Ramos (cell line): Measurements from ENCODE around the gene PPP1R1C.

Experiments used
- in situ Hi-C: fragments of 300-500 bp; cut with MboI; formaldehyde crosslinking; loops from one replicate; pipeline ENCODE4 v1.14.3; 2022; ENCODE audit warnings: low sequenced_read_pairs; ENCODE audit not compliant: unreplicated experiment

PPP1R1C gene

DNA sequence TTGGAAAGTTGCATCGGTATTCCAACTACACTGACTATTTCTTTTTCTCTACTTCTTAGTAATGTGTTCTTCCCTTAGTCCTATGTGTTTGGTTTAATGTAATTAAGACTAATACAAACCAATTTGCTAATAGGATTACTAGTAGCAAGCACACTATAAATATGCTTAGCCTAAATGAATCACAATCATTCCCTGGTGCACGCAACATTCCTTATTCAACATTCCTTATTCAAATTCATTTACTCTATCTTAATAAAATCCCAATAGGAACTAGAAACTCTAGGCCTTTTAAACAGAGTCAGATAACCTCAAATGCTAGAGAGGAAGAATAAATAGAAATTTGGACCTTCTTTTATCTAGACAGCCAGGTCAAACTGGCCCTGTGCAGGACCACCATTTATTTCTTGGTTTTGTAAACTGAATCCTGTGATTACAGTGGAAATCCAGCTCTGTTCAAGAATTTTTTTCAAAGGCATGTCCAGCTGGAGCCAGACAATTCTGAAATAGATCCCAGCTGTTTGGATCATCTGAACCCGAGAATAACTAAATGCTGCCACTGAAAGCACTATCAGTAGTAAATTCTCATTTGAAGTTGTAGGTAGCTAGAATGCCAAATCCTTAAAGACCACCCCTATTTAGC lies 103.1 kb downstream of the PPP1R1C start:
- in situ Hi-C loops: no loop called here

DNA sequence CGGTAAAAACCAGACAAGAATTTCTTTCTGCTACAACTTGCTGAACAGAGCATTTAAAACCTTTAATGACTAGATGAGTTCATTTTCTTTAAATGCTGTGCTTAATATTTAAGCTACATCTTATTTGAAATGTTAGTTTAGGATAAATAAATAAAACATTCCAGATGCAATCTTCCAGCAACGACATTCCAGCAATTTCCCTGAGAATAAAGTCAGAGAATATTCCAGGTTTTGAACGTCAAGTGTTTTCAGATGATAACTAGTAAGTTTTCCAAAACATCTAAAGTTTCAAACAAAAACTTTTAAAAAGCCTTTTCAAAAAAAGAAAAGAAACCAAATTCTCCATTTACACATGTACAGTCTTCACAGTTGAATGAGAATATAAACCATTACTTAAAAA lies 104.8 kb downstream of the PPP1R1C start:
- in situ Hi-C loops: no loop called here

DNA sequence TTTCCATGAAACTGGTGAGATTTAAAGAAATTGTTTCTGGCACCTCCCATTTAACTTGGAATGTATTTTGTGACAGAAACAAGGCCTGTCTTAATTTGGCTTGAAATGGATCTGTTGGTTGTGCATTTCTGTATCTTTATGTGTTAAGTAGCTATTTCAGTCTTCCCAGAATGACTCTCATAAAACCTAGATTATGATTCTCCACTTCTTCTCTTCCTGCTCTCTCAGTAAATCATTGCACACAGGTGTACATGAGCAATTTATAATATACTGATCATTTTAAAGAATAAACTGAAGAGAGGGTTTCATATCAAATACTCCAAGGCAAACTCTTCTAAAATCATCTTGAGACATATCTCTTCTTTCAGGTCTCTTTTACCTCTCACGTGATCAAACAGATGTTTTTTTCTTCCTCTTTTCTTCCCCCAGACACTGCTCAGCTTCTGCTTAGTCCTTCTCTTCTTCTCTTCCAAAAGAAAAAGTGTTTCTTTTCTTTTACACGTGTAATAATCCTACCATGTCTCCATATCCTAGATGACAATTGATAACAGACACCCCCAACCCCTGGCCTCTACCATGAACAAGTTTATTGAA lies 112.0 kb downstream of the PPP1R1C start:
- in situ Hi-C loops: no loop called here

DNA sequence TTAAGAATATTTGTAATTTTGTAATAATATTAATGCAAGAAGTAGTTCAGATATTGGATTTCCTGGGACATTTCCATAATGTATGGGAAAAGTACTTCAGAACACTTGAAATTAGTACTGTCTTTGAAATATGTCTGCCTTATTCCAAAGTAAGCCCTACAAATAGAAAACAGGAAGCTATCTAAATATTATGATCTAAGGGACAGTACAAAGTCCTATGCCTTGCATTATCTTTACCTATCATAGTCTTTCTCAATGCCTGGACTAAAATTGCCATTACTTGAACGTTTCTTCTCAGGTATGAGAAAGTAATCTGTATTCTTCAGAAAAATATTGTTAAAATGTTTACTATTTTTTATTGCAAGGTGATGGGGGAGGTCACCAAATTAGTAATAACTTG lies 113.0 kb downstream of the PPP1R1C start:
- in situ Hi-C loops: no loop called here

DNA sequence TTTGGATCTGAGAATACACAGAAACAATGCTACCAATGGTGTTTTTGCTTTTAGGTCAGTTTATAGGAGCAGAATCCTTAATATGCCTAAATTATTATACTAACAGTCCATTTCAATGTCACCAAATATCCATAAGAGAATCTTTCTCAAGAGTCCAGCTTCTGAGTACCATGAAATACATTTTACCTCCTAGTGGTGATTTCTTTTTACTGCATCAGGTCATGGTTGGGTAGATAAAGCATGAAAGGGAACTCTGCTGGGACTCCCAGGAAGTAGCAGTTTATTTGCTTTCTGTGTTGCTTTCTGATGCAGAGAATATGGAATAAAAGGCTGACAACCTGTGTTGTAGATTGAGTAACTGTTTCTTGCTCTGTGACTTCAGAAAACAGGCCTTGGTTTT lies 115.6 kb downstream of the PPP1R1C start:
- in situ Hi-C loops: no loop called here

DNA sequence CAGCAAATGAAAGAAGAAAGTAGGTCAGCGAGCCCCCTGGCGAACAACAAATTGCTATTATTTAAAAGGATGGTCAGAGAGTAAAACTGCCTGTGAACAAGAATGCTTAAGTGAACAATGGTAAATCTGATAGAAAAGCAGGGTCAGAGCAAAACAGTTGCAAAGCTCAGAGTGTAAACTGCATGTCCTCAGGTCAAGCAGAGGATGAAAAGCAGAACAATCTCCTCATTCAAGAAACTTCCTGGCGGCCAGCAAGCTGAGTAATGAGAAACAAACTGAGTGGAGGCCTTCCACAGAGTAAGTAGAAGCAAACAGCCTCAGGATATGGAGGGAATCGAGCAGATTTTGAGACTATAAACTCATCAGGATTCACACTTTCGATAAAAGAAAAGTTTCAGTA lies 117.9 kb downstream of the PPP1R1C start:
- in situ Hi-C loops: no loop called here

DNA sequence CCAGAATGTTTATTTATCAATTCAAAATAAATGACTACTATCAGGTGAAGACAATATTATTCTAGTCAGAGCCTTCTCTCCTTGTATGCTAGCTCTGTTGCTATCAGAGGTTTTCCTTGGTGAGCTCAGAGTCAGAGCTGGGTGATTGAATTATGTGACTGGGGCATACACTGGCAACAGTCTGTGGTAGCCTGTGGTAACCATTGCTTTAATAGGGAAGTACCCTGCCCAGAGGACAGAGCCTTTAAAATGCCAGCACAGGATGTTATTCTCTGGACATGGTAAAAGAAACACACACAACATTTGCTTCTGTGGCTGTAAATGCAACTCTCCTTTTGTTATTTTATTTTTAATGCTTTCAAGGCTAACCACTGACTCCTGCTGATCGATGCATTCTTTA lies 124.7 kb downstream of the PPP1R1C start:
- in situ Hi-C loops: no loop called here

DNA sequence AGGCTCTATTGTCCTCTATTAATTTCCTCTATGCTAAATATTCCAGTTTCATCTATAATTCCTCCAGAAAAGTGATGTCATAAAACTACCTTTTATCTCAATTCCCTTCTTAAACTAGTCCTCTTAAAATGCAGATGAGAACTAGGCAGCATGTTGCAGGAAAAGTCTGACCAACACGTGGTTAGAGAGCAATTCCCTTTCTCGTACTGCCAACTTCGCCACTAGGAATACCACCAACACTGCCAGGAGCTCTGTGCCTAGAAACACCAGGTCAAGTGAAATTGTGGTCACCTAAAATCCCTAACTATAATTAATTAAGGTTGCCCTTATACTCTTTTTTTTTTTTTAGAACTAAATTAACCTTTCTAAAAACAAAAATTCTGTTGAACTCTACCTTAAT lies 127.7 kb downstream of the PPP1R1C start:
- in situ Hi-C loops: no loop called here

DNA sequence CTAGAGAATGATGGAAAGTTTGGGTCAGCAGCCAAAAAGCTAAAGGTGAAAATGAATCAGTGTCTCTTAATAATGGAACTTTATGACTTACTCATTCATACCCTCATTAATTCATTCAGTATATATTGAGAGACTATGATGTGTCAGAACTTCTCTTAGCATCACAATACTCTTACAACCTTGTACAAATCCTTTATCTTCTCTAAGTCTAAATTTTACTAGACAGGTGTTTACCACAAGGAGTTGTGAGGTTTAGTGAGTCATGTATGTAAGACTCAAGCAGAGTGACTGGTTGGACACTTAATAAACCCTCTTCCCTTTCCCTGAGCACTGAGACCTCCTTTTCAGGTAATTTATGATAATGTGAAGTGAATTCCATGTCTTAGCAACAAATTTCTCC lies 129.6 kb downstream of the PPP1R1C start:
- in situ Hi-C loops: no loop called here

DNA sequence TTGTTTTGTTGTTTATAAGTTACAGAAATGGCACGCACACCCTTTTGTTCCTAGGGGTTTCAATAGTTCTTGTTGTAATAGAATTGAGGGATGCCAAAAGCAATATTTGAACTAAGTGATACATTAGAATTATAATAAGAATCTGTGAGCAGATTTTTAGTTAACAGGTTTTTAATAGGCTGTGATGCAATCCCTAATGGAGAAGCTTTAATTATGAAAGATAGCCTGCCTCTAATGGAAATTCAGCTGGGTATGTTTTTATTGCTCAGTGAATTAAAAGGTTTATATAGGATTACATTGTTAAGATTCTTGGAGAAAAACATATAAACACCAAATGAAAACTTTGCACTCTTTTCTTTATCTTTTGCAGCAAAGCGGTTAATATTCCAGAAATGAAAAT lies 131.1 kb downstream of the PPP1R1C start:
- in situ Hi-C loops: no loop called here

DNA sequence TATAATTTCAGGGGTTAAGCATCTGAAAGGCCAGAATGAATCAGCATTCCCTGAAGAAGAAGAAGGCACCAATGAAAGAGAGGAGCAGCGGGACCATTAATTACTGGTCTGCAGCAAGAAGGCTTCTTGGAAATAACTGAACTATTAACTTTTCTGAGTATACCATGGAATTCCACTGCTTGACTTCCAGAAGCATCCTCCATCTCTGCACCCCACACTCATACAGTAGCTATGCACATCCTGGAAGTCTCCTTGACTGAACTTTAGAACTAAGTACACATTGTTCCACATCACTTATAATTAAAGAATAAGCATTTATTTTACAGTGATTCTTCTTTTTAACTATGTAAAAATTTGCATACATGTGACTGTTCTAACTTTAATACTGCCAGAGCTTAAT lies 131.5 kb downstream of the PPP1R1C start:
- in situ Hi-C loops: no loop called here

DNA sequence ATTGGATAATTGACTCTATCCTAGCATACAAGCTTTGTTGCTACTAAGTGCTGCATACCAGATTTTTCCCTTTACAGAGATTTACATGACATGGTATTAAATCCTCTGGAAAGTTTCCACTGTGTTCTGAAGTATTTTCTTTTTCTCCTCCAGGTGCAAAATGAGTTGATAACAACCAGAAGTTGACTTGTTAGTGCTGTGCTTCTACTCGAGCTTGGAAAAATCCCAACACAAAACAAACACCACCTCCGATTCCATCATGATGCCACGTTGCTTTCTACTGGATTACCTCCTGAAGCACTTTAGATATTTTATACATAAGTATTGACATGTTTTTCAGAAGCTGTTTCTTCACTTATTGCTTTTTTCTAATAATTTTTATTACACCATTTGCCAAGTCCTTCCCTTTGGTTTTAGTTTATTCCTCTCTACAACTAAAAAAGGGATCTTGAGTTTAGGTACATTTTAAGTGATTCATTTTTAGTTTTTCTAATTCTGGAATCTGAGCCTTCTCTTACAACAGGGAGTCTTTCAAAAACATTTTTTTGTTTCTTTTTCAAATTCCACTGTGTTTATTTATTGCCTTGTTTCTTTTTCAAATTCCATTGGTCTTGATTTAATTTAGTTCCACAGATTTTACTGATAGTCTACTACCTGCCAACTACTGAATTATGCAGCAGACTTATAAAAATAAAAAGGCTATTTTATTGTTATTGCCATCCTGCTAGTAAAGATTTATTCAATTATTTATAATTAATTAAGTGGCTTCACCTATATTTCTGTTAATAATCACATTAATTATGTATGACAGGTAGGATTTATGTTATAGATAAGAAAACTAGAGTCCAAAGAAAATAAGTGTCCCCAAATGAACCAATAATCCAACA lies 143.4 kb downstream of the PPP1R1C start:
- in situ Hi-C loops: no loop called here

DNA sequence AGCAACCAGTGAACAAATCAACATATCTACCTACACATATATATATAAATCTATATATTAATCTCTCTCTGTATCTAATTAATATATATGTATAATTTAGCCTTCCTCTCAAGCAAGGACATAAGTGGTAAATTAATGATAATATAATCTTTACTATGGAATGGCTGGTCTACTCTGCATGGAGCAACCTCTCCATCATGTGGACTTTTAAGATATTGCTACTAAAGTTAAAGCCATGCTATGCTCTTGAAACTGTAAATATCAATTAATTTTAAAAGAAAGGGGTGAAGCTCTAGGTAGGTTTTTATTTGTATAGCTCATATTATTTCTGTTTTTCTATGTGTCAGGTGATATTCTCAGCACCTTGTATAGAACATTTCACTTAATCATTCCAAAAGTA lies 147.0 kb downstream of the PPP1R1C start:
- in situ Hi-C loops: no loop called here

DNA sequence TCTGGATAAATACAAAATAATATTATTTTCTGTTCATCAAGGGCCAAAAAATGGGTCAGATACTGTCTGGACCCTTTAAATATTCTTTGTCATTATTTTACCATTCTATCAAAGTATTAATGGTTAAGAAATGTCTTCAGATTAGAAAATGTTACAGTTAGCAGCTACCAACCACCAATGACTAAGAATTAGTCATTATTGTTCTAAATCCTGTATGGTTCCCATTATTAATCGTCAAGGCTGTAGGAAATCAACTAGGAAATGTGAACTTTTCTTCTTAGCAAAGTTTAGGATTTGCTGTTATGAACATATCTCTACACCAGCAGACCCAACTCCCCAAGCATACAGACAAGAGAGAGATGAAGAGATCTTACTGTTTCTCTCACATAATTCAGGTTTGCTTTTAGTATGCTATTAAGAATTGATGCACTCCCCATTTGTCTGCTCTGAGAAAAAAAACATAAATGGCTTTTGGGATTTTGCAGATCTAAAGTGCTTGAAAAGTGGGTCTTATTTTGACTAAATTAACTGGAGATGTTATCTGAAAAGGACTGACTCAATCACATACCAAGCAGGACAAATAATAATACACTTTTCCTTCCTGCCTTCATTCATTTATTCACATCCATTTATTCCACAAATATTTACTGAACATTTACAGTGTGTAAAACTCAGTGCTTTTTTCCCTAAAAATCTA lies 147.7 kb downstream of the PPP1R1C start:
- in situ Hi-C loops: no loop called here

DNA sequence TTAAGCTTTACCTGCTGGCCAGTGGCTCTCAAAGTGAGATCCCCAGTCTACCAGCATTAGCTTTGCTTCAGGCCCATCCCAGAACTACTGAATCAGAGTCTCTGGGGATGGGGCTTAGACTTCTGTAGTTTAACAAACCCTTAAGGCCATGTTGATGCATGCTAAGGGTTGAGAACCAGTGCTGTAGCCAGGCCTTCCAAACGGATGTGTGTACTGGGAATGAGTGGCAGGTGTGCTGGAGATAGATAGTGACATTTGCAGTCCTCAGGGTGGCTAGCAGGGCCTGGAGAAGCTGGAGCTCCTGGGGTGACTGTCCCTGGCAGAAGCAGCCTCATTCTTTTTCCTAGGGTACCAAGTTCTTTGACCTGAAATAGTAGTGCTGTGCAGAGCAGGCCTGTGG lies 148.5 kb downstream of the PPP1R1C start:
- in situ Hi-C loops: no loop called here

DNA sequence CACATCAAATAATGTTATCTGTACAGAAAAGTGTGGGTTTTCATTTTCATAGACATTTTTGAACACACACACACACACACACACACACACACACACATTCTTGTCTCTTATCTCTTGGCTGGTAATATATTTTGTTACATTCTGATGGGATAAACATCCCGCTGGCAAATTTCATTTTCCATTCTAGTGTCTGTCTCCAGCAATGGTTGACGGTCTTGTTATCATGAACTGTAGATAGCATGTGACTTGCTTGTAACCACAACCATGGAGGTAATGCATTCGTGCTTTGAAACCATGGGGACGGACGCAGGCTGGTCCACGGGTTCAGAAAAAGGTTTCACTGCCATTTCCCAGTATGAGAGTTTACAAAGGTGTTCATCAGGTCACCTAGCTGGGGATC lies 156.4 kb downstream of the PPP1R1C start:
- in situ Hi-C loops: no loop called here

DNA sequence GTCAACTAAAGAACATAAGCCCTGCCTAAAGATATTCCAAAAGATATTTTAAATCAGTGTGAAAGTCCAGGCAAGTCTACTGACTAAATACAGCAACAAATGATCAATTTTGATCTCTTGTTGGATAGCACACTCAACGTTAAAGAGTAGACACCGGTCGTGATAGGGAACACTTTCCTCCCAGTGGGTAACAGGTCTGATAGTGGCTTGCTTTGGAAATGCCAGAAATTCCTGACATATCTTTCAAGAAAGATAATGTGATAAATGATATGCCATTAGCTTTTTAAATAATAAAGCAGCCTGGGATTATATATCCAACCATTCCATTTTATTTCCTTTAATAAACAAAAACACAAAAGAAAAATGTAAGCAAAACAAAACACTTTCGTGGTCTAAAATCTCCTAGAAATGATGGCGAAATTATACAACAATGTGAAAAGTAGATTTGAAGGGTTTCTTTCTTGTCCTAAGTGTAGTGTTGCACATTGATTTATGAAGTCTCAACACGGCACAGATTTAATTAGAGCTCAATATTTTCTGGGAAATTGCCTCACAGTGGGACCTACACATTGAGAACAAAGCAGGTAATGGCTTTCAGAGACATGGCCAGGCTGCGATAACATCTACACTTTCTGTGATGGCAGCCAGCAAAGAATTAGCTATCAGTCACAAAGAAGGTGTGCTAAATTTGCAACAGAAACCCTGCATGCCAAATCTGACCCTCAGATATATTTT lies 158.6 kb downstream of the PPP1R1C start:
- in situ Hi-C loops: no loop called here

DNA sequence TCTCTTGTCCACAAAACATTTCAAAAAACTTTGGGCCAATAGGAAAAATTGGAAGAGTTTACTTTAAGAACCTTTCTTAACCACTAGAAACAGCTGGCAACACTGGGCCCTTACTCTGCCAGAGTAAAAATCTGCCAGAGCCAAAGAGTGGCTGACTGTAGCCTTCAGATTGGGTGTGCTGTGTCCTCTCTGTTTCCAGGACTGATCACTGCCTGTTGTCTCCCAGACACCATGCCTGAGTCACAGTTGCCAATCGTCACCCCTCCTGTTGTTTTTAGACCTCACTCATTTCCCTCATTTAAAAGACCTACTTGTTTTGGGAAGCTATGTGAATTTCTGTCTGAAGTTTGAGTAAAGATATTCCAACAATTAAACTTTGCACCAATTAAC lies 159.1 kb downstream of the PPP1R1C start:
- in situ Hi-C loops: no loop called here

DNA sequence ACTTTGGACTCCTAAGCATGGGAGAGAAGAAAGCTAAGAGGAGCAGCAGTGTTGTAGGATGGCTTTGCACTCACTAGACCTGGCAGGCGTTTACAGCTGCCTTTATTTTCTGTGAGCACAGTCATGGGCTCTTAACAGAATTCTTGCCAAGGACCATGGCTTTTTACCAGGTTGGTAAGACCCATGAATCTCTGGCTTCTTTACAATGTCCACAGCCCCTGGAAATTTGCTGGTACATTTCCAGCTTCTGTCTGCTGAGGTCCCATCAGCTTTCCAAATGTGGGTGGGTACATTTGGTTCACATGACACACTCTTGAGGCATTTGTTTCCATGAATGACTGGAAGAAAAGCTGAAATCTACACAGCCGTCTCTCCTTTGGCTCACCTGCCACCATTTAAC lies 162.7 kb downstream of the PPP1R1C start:
- in situ Hi-C loops: no loop called here

DNA sequence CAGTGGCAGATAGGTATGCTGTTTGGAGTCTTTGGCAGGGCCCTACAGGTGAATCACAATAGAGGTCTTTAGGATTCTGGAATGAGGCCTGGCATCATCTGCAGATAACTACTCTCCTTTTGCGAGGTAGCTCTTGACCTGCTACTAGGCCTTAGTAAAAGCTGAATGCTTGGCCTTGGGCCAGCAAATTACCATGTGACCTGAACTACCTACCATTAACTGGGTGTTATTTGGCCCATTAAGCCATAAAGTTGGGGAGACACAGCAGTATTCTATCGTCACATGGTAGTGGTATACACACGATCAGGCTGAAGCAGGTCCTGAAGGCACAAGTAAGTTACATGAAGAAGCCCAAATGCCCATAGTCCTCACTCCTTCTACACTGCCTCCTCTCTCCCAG lies 178.2 kb downstream of the PPP1R1C start:
- in situ Hi-C loops: no loop called here
